HG03342 (cell line): Measurements from ENCODE around the gene KRT84.
"Not testable (repeated sequence)": the region's sequence is repeated elsewhere in the genome, so short reads cannot be mapped to it uniquely, and the experiment has no call there.

Source experiments
- ATAC-seq: cut with Tn5 transposase; IDR thresholded peaks from one replicate; pipeline ENCODE4 v1.9.1; 2021; ENCODE audit warnings: mild to moderate bottlenecking, moderate library complexity; ENCODE audit not compliant: unreplicated experiment

Gene KRT84

GRCh38 chr12:52347551-52348510 is 37.6 kb downstream of the KRT84 start:
- ATAC-seq, result no peak

- ATAC-seq, result no peak
These were observed 38.4 kb downstream of the KRT84 start for GRCh38 chr12:52347016-52347415.

GRCh38 chr12:52346593-52346992 is 38.9 kb downstream of the KRT84 start:
- ATAC-seq, result no peak

GRCh38 chr12:52345041-52345440 is 40.4 kb downstream of the KRT84 start:
- not testable (repeated sequence) for ATAC-seq

- no peak for ATAC-seq
These were observed 41.3 kb downstream of the KRT84 start for GRCh38 chr12:52344111-52344510.

- no peak for ATAC-seq
These were observed 41.9 kb downstream of the KRT84 start for GRCh38 chr12:52343550-52343949.

- no peak for ATAC-seq
These were observed 42.5 kb downstream of the KRT84 start for GRCh38 chr12:52342781-52343490.

GRCh38 chr12:52341066-52341580 is 44.3 kb downstream of the KRT84 start:
- ATAC-seq, result no peak

GRCh38 chr12:52338241-52338960 is 47.1 kb downstream of the KRT84 start:
- no peak for ATAC-seq

GRCh38 chr12:52337054-52337453 is 48.4 kb downstream of the KRT84 start:
- ATAC-seq, result no peak

- no peak for ATAC-seq
These were observed 48.8 kb downstream of the KRT84 start for GRCh38 chr12:52336641-52337040.

- ATAC-seq, result no peak
These were observed 49.7 kb downstream of the KRT84 start for GRCh38 chr12:52335598-52336262.

GRCh38 chr12:52334185-52334584 is 51.3 kb downstream of the KRT84 start:
- no peak for ATAC-seq

- no peak for ATAC-seq
These were observed 52.1 kb downstream of the KRT84 start for GRCh38 chr12:52333321-52333720.

- ATAC-seq, result no peak
These were observed 53.1 kb downstream of the KRT84 start for GRCh38 chr12:52332381-52332780.

GRCh38 chr12:52331833-52332232 is 53.6 kb downstream of the KRT84 start:
- ATAC-seq, result no peak

GRCh38 chr12:52331039-52331438 is 54.4 kb downstream of the KRT84 start:
- no peak for ATAC-seq

- ATAC-seq, result no peak
These were observed 57.5 kb downstream of the KRT84 start for GRCh38 chr12:52327830-52328500.
